HL-60 (cell line): ENCODE results near the gene IRF3.
A peak's percentile ranks its signal among the peaks of the same experiment; 100 is the strongest.

Experiments
- DNase-seq, 2 experiments: peaks; one replicate each; pipeline ENCODE4 v3.0.0-alpha.2; 2010 to 2020; ENCODE audit warnings: low read depth in 1 of 2, low spot score in 1 of 2
- H3K27ac ChIP-seq: fragments of 250-450 bp; sonication (Bioruptor Pico); replicated peaks from 2 replicates; pipeline ENCODE4 v1.5.1; 2020; ENCODE audit warnings: mild to moderate bottlenecking, moderate library complexity
- H3K27me3 ChIP-seq: fragments of 250-450 bp; sonication (Bioruptor Pico); 2 replicates; pipeline ENCODE4 v1.5.1; 2021; ENCODE audit warnings: mild to moderate bottlenecking, moderate library complexity; ENCODE audit not compliant: insufficient read depth, poor library complexity, severe bottlenecking
- H3K4me3 ChIP-seq: replicated peaks from 2 replicates; pipeline ENCODE4 v1.5.1; 2011; ENCODE audit warnings: mild to moderate bottlenecking, control low read depth, low read length; ENCODE audit not compliant: insufficient read depth
- GABPA ChIP-seq: IDR thresholded peaks from 2 replicates; pipeline ENCODE4 v1.6.1; 2012; ENCODE audit warnings: low read depth
- POLR2AphosphoS5 ChIP-seq: IDR thresholded peaks from 2 replicates; pipeline ENCODE4 v1.6.1; 2012; ENCODE audit warnings: low read depth
- REST ChIP-seq: IDR thresholded peaks from 2 replicates; pipeline ENCODE4 v1.6.1; 2012; ENCODE audit warnings: low read depth; ENCODE audit not compliant: insufficient replicate concordance
- SPI1 ChIP-seq: IDR thresholded peaks from 2 replicates; pipeline ENCODE4 v1.6.1; 2012; ENCODE audit warnings: low read depth, mild to moderate bottlenecking, borderline replicate concordance
- TF ChIP-seq, protein P1 (sequence below): IDR thresholded peaks from one replicate; pipeline ENCODE4 v1.5.1; 2011; ENCODE audit warnings: low read length, control low read depth, inconsistent platforms; ENCODE audit not compliant: insufficient read depth

The IRF3 gene

GRCh38 chr19:49687150-49687549 lies 21.5 kb upstream of the IRF3 start:
- TF ChIP-seq SPI1: no peak
- TF ChIP-seq POLR2AphosphoS5: no peak
- no peak for TF ChIP-seq REST
- TF ChIP-seq, protein P1, sequence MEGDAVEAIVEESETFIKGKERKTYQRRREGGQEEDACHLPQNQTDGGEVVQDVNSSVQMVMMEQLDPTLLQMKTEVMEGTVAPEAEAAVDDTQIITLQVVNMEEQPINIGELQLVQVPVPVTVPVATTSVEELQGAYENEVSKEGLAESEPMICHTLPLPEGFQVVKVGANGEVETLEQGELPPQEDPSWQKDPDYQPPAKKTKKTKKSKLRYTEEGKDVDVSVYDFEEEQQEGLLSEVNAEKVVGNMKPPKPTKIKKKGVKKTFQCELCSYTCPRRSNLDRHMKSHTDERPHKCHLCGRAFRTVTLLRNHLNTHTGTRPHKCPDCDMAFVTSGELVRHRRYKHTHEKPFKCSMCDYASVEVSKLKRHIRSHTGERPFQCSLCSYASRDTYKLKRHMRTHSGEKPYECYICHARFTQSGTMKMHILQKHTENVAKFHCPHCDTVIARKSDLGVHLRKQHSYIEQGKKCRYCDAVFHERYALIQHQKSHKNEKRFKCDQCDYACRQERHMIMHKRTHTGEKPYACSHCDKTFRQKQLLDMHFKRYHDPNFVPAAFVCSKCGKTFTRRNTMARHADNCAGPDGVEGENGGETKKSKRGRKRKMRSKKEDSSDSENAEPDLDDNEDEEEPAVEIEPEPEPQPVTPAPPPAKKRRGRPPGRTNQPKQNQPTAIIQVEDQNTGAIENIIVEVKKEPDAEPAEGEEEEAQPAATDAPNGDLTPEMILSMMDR: no peak
- no peak for TF ChIP-seq GABPA
- H3K27ac ChIP-seq: no peak overlapping the region

GRCh38 chr19:49686503-49687088 lies 20.9 kb upstream of the IRF3 start:
- TF ChIP-seq REST (no peak), GABPA (no peak), POLR2AphosphoS5 (no peak), SPI1 (no peak)
- TF ChIP-seq, protein P1: no peak

More at GRCh38 chr19:49687150-49687549, 21.5 kb upstream of the IRF3 start:
- no peak for DNase-seq
- no peaks in the 10 kb centered on the region for H3K27me3 ChIP-seq
- H3K4me3 ChIP-seq: no peak overlapping the region

DNA sequence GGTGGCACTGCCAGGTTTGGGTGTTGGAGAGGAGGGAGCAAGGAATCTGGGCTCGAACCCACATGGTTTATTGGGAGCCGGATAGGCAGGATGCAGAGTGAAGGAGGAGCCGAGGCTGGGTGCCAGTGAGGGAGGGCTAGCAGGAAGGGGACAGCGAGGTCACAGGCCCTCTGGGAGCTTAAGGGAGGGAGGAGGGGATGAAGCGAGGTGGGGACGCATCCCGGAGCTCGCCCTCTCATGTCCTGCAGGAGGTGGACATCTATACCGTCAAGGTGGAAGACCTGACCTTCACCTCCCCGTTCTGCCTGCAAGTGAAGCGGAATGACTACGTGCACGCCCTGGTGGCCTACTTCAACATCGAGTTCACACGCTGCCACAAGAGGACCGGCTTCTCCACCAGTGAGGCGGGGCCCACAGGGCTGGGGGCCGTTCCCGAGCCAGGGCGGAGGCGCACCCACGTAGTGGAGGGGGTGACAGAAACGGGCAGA lies 20.2 kb upstream of the IRF3 start:
- Histone ChIP-seq H3K27me3 (no peaks in the 10 kb centered on the region), H3K4me3 (no peak overlapping the region), H3K27ac (no peak overlapping the region)
- DNase-seq: no peak
- TF ChIP-seq, protein P1: no peak
- TF ChIP-seq REST: no peak
- TF ChIP-seq SPI1: no peak
- no peak for TF ChIP-seq GABPA
- peak; percentile 67; the same call in 1 of the 2 replicates for TF ChIP-seq POLR2AphosphoS5

More at GRCh38 chr19:49686503-49687088, 20.9 kb upstream of the IRF3 start:
- H3K27me3 ChIP-seq: no peaks in the 10 kb centered on the region
- no peak overlapping the region for H3K4me3 ChIP-seq
- no peak overlapping the region for H3K27ac ChIP-seq
- no peak for DNase-seq
